ENCODE measurements around the gene FZD8.

Gene FZD8

GRCh38 chr10:35605191-35605590 lies 36.9 kb downstream of the FZD8 start, which contains the start of gene GJD4:
TSS of gene GJD4 (plus strand) at chr10:35605341. CDS start at chr10:35605568, 227 bp downstream.
- DNase-seq (ENCODE audit: low read depth in 2 of 2), result no peak

- DNase-seq (ENCODE audit: low read depth in 2 of 2), result no peak
Observed at GRCh38 chr10:35600193-35600592, 41.9 kb downstream of the FZD8 start.

- DNase-seq (ENCODE audit: low read depth in 2 of 2), result no peak
Observed at GRCh38 chr10:35598379-35598778, 43.7 kb downstream of the FZD8 start.

DNA sequence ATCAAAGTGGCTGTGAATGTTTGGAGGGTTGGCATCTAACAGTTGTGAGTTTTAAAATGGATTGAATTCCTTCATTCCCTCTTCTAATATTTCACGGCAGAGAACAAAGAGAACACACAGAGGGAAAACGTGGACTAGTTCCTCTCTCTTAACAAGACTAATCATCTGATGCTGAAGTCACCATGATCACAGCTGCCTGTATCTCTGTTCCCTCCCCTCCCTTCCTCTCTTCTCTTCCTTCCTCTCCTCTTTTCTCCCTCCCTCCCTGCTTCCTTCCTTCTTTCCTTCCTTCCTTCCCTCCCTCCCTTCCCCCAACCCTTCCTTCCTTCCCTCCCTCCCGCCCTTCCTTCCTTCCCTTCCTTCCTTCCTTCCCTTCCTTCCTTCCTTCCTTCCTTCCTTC lies 47.0 kb downstream of the FZD8 start:
- DNase-seq (ENCODE audit: low read depth in 2 of 2), result no peak

DNA sequence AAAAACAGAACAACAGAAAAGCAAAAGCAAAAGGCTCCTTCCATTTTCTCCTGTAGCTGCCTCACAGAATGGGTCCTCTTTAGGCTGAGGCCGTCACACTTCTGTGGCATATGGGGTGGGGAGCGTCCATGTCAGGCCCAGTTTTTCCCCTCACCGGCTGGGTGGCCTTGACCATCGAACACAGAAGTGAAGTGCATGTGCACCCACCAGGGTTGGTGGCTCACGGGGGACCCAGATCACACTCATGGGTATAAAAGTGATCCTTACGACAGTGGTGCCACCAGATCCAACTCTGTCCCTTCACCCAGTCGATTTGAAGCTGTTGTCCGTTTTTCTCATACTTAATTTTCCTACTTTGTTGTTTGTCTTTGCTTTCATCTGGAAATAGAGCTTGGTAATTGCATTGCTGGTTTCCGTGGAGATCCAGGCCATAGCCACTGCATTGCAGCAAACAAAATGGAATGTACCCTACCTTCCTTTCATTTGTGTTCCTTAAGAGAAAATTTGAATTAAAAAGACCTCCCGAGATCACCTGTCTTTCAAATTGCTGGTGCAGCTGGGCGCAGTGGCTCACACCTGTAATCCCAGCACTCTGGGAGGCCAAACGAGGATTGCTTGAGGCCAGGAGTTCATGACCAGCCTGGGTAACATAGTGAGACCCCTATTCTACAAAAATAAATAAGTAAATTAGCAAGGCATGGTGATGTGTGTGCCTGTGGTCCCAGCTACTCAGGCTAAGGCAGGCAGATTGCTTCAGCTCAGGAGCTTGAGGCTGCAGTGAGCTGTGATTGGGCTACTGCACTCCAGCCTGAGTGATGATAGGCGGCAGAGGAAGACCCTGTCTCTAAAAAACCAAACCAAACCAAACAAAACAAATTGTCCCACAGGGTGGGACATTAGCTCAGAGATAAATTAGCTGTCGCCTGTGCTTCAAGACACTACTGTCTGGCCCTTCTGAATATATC lies 47.7 kb downstream of the FZD8 start:
- DNase-seq (ENCODE audit: low read depth in 2 of 2), result no peak

- no peak for DNase-seq (ENCODE audit: low read depth in 2 of 2)
Observed at GRCh38 chr10:35592441-35592840, 49.7 kb downstream of the FZD8 start.

GRCh38 chr10:35588836-35589235 lies 53.3 kb downstream of the FZD8 start:
- DNase-seq (ENCODE audit: low read depth in 2 of 2), result no peak

Data from stimulated activated CD4-positive, alpha-beta T cell treated with anti-CD3 and anti-CD28 coated beads, Interleukin-1b, Interleukin-23, amount 100 ng/mL, for 1 hour (primary cell).